ENCODE data around the gene ZFYVE21. TPM values are rescaled to one million over a fixed set of nuclear protein-coding genes. Genes with fewer than 3 reads are reported as not detected.
A peak's percentile ranks its signal among the peaks of the same experiment; 100 is the strongest.

Gene ZFYVE21
- total RNA-seq, 1 donor from 2014 or later = 40.2 TPM

- H3K27me3 Mint-ChIP-seq (ENCODE audit: low read depth) = no peaks in the 10 kb centered on the region
- H3K4me1 Mint-ChIP-seq = peaks cover 6% of the 10 kb centered on the region
- H3K36me3 Mint-ChIP-seq = peaks cover 2% of the 10 kb centered on the region
- DNase-seq (ENCODE audit: low spot score in 2 of 2, unreplicated experiment in 2 of 2) = no peak
- no peak overlapping the region for H3K27ac Mint-ChIP-seq
- TF ChIP-seq, protein P1, sequence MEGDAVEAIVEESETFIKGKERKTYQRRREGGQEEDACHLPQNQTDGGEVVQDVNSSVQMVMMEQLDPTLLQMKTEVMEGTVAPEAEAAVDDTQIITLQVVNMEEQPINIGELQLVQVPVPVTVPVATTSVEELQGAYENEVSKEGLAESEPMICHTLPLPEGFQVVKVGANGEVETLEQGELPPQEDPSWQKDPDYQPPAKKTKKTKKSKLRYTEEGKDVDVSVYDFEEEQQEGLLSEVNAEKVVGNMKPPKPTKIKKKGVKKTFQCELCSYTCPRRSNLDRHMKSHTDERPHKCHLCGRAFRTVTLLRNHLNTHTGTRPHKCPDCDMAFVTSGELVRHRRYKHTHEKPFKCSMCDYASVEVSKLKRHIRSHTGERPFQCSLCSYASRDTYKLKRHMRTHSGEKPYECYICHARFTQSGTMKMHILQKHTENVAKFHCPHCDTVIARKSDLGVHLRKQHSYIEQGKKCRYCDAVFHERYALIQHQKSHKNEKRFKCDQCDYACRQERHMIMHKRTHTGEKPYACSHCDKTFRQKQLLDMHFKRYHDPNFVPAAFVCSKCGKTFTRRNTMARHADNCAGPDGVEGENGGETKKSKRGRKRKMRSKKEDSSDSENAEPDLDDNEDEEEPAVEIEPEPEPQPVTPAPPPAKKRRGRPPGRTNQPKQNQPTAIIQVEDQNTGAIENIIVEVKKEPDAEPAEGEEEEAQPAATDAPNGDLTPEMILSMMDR (IDR thresholded peaks at IDR 0.05; ENCODE audit: unreplicated experiment) = no peak
- no peak overlapping the region for H3K4me3 Mint-ChIP-seq
- H3K9me3 Mint-ChIP-seq = no peaks in the 10 kb centered on the region
Observed at GRCh38 chr14:103709814-103710213, 5.8 kb upstream of the ZFYVE21 start.

DNA sequence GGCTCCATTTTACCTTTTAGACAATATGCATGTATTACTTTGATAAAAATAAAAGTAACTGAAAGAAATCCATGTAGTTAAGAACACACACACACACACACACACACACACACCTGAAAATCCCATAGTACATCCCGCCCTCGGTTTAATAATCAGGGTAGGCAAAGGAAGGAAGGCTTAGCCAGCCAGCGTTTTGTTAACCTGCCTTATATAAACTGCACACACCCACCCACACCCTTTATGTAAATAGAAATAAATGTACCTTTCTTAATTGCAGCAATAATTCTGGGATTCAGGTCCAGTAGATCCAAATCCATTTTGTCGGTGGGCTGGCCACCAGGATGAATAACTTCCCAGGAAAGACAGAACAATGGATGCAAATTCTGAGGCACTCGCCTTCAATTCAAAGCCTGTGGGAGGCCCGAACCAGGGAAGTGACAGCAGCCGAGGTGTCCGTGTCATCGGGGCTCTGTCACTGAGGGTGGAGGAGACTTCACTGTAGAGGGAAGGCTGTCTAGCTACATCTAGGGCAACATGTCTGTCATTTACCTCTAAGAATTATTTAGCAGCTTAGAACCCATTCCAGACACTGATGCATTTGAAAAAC is 4.7 kb upstream of the ZFYVE21 start:
- H3K4me3 Mint-ChIP-seq = no peak overlapping the region
- TF ChIP-seq, protein P1 (IDR thresholded peaks at IDR 0.05; ENCODE audit: unreplicated experiment) = no peak
- DNase-seq (ENCODE audit: low spot score in 2 of 2, unreplicated experiment in 2 of 2) = no peak
- no peaks in the 10 kb centered on the region for H3K36me3 Mint-ChIP-seq
- no peaks in the 10 kb centered on the region for H3K9me3 Mint-ChIP-seq
- no peak overlapping the region for H3K27ac Mint-ChIP-seq
- H3K27me3 Mint-ChIP-seq (ENCODE audit: low read depth) = peaks cover 2% of the 10 kb centered on the region
- H3K4me1 Mint-ChIP-seq = peaks cover 8% of the 10 kb centered on the region

- no peaks in the 10 kb centered on the region for H3K9me3 Mint-ChIP-seq
- peaks cover 2% of the 10 kb centered on the region for H3K27me3 Mint-ChIP-seq (ENCODE audit: low read depth)
- H3K27ac Mint-ChIP-seq = no peak overlapping the region
- TF ChIP-seq, protein P1 (IDR thresholded peaks at IDR 0.05; ENCODE audit: unreplicated experiment) = no peak
- H3K36me3 Mint-ChIP-seq = no peaks in the 10 kb centered on the region
- no peak overlapping the region for H3K4me3 Mint-ChIP-seq
- peaks cover 10% of the 10 kb centered on the region for H3K4me1 Mint-ChIP-seq
- DNase-seq (ENCODE audit: low spot score in 2 of 2, unreplicated experiment in 2 of 2) = no peak
Observed at GRCh38 chr14:103711516-103712431, 3.8 kb upstream of the ZFYVE21 start.

GRCh38 chr14:103712633-103713247 is 2.9 kb upstream of the ZFYVE21 start:
- Mint-ChIP-seq H3K36me3 (no peaks in the 10 kb centered on the region), H3K27ac (peak overlapping the region; percentile 19), H3K9me3 (no peaks in the 10 kb centered on the region), H3K4me1 (peaks cover 20% of the 10 kb centered on the region), H3K27me3 (ENCODE audit: low read depth) (peaks cover 2% of the 10 kb centered on the region), H3K4me3 (no peak overlapping the region)
- DNase-seq (ENCODE audit: low spot score in 2 of 2, unreplicated experiment in 2 of 2) = no peak
- TF ChIP-seq, protein P1 (IDR thresholded peaks at IDR 0.05; ENCODE audit: unreplicated experiment) = no peak

GRCh38 chr14:103713304-103714062 is 2.1 kb upstream of the ZFYVE21 start:
- Mint-ChIP-seq H3K9me3 (no peaks in the 10 kb centered on the region), H3K4me3 (peak overlapping the region; percentile 81), H3K27ac (peak overlapping the region; percentile 19), H3K4me1 (peaks cover 27% of the 10 kb centered on the region), H3K36me3 (no peaks in the 10 kb centered on the region), H3K27me3 (ENCODE audit: low read depth) (peaks cover 2% of the 10 kb centered on the region)
- TF ChIP-seq, protein P1 (IDR thresholded peaks at IDR 0.05; ENCODE audit: unreplicated experiment) = no peak
- DNase-seq (ENCODE audit: low spot score in 2 of 2, unreplicated experiment in 2 of 2) = no peak
